Endothelial cell of umbilical vein (primary cell): ENCODE data around the gene TNFRSF1B.

Experiments
- EZH2 ChIP-seq: IDR thresholded peaks from 2 replicates; pipeline ENCODE4 v1.6.1; 2012; ENCODE audit warnings: borderline replicate concordance, low read depth, mild to moderate bottlenecking, moderate library complexity, low read length, inconsistent platforms; ENCODE audit not compliant: severe bottlenecking
- POLR2A ChIP-seq: IDR thresholded peaks from 2 replicates; pipeline ENCODE4 v1.6.1; 2012; ENCODE audit warnings: low read depth, mild to moderate bottlenecking, control low read depth, low read length
- POLR2AphosphoS5 ChIP-seq: IDR thresholded peaks from 2 replicates; pipeline ENCODE4 v1.6.1; 2012; ENCODE audit warnings: low read depth, mild to moderate bottlenecking, control low read depth, low read length, moderate library complexity; ENCODE audit not compliant: insufficient read depth
- TF ChIP-seq, protein P1 (sequence below), 2 donors: IDR thresholded peaks; 1 replicate in 1 of 2; 2 replicates in 1 of 2; pipeline ENCODE4 v1.5.1; 2011; ENCODE audit warnings: low read length in 2 of 2, mild to moderate bottlenecking in 2 of 2, moderate library complexity in 2 of 2, control low read depth in 1 of 2, inconsistent platforms in 1 of 2, low read depth in 1 of 2; ENCODE audit not compliant: insufficient read depth in 1 of 2; ENCODE audit errors: extremely low read depth in 1 of 2
- TF ChIP-seq, protein P2 (sequence below): IDR thresholded peaks from 2 replicates; pipeline ENCODE4 v1.6.1; 2011; ENCODE audit not compliant: insufficient read depth, insufficient read length

DNA sequence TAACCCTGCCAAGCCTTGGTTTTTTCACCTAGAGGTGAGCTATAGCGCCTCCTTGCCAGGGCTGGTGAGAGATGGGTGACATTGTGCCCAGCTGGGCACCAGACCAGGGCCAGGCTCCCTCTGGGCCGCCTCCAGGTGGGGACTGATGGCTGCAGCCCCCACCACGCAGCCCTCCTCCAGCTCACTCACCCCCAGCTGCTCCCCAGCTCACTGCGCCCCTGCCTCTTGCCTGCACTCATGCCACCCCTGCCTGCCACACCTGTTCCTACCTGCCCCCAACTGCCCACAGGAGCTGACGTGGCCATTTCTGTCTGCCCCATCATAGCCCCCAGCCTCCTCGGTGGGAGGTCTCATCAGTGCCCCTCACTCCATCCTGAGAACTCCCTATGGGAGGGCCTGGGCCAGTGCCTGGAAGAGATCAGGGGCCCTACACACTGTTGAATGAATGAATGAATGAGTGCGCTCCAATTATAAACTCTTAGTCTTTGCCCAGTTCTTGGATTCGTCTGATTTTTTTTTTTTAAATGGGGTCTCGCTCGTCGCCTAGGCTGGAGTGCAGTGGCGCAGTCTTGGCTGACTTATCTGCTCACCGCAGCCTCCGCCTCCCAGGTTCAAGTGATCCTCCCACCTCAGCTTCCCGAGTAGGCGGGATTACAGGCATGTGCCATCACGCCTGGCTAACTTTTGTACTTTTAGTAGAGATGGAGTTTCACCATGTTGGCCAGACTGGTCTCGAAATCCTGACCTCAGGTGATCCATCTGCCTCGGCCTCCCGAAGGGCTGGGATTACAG, 36.6 kb downstream of the TNFRSF1B start:
- no peak for TF ChIP-seq POLR2A
- TF ChIP-seq, protein P1, sequence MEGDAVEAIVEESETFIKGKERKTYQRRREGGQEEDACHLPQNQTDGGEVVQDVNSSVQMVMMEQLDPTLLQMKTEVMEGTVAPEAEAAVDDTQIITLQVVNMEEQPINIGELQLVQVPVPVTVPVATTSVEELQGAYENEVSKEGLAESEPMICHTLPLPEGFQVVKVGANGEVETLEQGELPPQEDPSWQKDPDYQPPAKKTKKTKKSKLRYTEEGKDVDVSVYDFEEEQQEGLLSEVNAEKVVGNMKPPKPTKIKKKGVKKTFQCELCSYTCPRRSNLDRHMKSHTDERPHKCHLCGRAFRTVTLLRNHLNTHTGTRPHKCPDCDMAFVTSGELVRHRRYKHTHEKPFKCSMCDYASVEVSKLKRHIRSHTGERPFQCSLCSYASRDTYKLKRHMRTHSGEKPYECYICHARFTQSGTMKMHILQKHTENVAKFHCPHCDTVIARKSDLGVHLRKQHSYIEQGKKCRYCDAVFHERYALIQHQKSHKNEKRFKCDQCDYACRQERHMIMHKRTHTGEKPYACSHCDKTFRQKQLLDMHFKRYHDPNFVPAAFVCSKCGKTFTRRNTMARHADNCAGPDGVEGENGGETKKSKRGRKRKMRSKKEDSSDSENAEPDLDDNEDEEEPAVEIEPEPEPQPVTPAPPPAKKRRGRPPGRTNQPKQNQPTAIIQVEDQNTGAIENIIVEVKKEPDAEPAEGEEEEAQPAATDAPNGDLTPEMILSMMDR (IDR thresholded peaks at IDR 0.05; ENCODE audit: extremely low read depth in 1 of 2, insufficient read depth in 1 of 2, low read depth in 1 of 2, low read length in 2 of 2), result no peak
- TF ChIP-seq EZH2, result no peak
- TF ChIP-seq, protein P2, sequence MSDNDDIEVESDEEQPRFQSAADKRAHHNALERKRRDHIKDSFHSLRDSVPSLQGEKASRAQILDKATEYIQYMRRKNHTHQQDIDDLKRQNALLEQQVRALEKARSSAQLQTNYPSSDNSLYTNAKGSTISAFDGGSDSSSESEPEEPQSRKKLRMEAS, result no peak
- no peak for TF ChIP-seq POLR2AphosphoS5
